SHP77 treated with DMSO at 0.1 percent for 48 hours (cell line): Measurements from ENCODE around the gene MORF4L2.

Experiments
- DNase-seq: peaks from one replicate; lab custom pipeline; 2025; lab: John Stamatoyannopoulos, UW

MORF4L2 gene, protein sequence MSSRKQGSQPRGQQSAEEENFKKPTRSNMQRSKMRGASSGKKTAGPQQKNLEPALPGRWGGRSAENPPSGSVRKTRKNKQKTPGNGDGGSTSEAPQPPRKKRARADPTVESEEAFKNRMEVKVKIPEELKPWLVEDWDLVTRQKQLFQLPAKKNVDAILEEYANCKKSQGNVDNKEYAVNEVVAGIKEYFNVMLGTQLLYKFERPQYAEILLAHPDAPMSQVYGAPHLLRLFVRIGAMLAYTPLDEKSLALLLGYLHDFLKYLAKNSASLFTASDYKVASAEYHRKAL

DNA sequence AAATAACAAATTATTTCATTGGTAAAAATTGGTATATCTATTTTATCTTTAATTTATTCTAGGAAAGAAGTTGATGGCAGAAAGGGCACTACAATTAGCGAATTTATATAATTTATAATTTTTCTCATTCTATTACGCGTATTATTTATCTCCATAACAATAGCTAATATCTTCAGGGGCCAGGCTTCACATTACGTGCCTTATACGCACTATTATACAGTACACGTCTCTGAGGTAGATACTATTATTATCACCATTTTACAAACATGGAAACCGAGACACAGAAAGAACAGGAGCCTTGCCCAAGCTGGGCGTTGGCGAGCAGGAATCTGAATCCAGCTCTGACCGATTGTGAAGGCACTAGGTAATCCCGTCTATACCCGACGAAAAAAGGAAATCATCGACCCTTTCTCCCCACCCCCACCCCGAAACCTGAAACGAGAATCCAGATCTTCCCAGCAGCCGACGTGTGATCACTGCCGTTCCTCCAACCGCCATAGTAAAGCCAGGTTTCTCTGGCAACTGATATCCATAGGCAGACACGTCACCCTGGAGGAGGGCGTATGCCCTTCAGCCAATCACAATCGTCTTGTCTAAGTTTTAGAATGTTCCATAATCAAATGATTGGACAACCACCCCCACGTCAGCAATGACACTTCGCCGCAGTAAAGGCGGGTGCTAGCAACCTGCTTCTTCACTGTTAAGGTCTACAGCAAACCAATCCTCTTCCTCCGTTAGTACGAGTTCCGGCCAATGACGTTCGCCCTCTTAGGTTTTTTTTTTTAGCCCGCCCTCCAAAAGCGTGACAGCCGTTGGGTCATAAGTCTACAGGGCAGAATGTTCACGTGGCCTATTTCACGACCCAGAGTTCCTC, at the start of gene MORF4L2:
TSS of gene MORF4L2 (minus strand) at position 501 of the 874 bp plus-strand sequence. CDS start 9,672 bp downstream, outside the sequence.
- DNase-seq: peak; percentile 90

DNA sequence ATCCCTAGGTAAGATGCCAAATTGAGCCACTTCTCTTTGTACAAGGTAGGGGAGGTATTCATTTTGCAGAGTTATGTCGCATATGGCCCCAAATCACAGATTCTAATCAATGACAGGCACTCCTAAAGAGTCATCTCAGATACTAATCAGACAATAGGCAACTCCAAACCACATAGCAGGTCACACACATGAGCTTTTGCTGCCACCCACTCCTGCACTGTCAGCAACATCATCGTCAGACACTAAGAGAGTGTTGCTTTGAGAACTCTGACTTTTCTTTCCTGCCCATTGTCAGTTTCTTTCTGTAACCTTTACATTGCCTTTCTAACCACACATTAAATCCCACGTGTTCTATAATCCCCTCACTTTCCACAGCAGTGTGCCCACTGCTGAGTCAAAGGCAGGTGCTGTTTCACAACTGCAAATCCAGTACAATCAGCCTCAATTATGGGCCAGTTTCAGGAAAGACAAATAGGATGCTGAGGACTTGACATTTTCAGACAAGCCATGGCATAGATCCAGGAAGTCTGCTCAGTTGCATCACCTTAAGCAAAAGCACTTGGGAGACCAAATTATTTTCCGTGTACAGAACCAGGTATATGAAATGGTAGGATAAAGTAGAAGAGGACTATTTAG, 47.7 kb upstream of the MORF4L2 start:
- DNase-seq: no peak

DNA sequence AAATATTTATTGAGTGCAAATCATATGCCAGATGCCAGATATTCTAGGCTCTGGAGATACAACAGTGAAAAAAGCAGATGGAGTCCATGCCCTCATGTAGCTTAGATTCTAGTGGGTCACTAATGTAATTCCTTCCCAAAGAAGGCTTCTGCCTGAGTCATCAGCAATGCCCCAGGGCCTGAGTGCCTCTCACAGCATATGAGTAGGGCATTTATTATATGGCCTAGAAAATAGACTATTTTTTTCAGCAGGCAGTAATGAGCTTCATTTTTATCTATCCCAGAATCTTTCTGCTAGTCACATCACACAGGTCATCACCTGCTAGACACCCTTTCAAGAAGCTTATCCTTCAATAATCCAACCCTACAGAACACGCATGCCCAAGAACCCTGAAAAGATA, 46.5 kb upstream of the MORF4L2 start:
- DNase-seq: no peak

DNA sequence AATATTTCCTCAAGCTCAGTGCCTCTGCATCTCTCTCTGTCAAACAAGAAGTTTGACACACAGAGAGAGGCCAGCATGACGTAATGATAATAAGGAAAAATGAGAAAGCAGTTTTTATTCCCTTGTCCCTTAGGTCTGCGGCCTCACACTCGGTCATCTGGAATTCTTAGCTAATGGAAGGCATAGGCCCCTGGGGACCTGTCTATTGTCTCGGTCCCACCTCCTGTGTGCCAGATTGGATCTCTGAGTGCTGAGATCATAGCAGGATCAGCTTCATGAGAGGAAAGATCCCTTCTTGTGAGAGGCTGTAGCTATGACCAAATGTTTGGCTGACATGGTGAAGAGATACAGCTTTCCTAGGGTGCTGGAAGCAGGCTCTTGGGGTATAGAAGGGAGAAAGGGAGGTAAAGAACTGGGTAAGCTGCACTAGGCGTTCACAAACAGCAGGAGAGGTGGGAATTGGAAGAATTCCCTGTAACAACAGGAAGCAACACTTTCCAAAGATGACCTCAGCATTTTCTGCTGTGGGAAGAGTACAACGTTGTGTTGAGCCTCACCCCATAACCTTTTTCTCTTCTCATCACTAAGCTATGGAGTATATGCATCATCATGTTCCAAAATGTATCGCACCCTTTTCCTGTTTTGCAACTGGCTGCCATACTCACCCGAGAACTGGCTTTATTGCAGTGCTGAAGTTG, 44.4 kb upstream of the MORF4L2 start:
- DNase-seq: no peak

DNA sequence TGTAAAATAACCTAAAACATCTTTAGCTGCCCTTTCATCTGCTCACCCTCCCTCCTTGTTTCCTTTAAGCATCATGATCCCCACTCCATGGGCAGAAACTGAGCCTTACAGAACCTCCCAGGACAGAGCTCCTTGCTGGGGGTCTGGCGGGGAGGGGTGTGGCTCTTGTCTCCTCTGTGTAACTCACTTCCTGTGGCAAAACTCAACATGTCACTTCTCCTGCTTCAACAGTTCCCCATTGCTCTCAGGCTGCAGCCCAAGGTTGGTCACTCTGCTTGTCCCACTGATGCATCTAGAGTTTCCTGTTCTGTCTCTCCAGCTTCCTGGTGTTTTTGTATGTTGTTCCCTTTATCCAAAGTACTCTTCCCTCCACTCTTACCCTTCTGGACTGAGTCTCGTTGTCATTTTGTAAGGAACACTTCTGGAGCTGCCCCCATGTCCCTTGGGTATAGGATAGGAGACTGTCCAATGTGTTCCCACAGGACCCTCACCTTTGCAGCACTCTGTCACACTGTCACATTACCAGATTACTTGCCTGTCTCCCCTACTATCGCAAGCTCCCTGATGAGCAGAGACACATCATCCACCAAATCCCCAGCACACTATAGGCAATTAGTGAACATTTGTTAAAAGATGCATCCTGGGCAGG, 43.8 kb upstream of the MORF4L2 start:
- no peak for DNase-seq

DNA sequence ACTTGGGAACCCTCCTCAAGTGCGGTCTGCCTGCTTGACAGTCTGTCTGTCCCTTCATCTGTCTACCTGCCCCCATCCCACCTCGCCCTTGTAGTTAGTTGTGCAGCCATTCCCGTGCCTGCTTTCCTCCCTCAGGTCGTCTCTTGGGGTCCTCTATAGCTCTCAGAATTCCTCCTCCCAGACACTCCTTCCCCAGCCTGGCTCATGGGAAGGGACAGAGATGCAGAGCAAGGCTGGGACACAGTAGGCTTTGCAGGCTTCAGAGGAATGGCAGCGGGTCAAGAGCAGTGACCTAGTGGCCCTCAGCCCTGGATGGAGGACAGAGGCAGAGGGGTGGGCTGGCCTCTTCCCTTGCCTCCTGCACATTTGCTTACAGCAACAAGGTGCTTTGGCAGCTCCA, 42.5 kb upstream of the MORF4L2 start:
- DNase-seq: no peak

DNA sequence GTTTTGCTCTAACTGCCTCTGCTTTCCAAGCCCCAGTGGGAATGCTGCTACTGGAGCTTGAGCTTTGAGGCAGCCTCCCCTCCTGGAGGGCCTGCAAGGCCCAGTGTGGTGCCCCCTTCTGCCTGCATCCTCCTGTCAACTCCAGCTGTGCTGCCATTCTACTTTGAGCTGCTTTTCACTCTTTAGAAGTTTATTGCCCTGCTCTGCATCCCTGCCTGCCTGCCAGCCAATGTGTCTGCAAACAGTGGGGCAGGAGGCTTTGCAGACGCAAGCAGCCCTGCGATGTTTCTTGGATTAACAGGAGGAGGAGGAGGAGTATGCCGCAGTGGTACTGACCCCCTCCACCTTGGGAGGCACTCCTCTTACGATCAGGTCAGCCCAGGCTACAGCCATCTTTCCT, 40.6 kb upstream of the MORF4L2 start:
- DNase-seq: no peak

DNA sequence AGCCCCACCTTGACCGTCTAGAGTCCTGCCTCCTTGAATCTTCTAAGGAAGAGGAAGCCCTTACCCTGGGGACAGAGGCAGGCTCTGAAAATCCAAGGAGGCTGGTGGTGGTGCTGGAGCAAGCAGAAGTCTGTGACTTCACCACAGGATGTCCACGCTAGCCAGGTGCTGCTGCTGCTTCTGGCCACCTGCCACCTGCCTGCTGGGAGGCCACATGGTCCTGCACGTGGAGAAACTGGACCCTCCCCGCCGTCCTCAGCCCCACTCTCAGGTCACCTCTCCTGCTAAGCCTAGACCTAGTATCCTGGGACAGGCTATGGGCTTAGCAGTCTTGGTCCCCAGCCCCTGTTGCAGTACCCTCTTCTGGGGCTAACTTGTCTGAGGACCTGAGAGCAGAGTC, 40.0 kb upstream of the MORF4L2 start:
- no peak for DNase-seq

DNA sequence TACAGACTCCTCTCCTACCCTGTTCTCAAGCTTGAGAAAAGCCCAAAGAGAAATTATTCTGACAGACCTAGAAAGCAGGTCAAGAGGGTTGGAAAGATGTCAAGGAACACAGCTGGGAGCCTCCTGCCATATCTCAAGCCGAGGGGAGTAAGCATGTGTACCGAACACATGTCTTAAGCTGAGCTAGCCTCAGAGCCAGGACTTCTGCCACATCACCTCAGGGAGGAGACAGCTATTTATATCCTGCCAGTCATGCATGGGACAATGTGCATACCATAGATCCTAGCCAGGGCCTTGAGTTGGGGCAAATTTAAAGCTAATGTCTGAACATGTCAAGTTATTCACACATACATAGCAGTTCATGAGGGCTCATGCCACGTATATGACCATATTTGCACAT, 36.0 kb upstream of the MORF4L2 start:
- DNase-seq: no peak

DNA sequence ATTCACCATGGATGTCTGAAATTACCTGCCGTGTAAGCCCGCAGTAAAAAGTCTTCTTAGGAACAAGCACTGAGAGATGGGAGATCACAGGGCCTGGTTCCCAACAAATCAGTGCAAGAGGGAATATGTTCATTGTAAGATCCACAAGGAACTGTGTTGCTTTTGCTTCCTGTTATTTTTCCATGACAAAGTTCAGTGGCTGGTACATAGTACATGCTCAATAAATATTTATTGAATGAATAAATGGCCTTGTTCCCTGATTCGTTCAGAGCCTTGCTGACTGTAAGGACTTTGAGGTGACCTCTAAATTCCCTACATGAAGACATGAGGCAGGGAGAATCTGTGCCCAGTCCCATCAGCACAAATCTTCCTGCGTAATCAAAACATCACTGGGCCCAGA, 31.6 kb upstream of the MORF4L2 start:
- DNase-seq: no peak

DNA sequence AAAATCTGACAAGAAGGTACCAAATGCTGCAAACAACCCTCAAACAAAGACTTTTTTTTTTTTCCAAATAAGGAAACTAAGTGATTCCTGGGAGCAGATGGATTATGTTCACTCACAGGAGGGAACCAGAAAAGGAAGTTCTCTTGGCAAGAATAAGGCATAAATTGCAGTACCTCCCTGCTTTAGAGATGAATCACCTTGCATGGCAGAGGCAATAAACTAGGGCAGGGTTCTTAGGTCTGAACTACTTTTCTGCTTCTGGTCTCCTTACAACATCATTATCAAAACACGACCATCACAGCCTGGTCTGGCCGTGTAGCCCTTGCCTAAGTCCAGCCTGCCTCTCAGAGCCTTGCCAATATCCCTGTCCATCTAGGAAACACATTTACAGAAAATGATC, 30.5 kb upstream of the MORF4L2 start:
- no peak for DNase-seq

DNA sequence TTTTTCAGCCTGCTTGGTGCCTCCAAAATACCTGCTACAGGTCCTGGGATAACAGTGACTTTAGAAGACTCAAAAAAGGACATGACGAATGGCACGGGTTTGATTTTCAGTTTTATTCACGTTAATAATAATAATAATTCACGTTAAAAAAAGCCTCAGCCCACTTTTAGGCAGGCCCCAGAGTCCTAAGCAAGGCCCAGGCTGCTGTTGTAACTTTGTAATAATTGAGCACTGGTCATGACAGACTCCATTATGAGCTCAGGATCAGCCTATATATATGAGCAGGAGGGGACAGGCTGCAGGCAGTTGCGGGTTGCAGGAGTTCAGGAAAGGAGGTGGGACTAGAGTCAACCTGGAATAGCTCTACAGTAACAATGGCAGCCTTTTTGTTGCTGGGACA, 24.1 kb upstream of the MORF4L2 start, which contains the start of gene TMEM31:
TSS of gene TMEM31 (plus strand) at position 301 of the 400 bp plus-strand sequence. CDS start 1,350 bp downstream, outside the sequence.
- DNase-seq: no peak

DNA sequence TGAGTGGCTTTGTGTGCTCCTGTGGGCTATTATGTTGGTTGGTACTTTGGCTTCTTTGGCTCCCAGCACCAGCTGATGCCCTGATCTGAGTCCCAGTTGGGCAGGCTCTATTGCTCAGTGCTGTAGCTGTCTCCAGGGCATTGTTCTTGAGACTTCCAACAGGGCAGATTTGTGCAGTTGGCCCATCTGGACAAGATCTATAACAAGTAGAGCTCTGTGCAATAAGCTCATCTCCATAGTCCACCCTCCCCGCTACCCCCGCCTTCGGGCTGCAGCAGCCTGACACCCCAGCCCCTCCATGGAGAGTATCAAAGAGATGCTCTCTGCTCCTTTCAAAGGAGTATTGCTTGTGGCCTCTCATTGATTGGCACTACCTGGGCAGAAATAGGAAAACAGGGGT, 18.4 kb upstream of the MORF4L2 start:
- no peak for DNase-seq

DNA sequence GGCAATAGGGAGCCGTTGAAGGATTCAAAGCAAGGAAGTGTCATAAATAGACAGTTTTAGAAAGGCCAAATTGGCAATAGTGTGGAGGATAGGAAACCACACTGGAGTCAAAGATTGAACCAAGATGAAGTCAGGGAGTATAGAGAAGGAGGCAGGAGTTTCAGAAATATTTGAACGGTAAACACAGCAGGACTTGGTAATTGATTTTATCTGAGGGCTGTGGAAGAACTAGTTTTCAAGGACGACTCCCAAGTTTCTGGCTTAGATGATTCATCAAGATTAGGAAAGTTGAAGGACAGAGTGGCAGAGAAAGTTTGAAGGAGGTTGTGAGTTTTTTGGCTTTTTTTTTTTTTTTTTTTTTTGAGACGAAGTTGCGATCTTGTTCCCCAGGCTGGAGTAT, 12.7 kb upstream of the MORF4L2 start:
- DNase-seq: no peak

DNA sequence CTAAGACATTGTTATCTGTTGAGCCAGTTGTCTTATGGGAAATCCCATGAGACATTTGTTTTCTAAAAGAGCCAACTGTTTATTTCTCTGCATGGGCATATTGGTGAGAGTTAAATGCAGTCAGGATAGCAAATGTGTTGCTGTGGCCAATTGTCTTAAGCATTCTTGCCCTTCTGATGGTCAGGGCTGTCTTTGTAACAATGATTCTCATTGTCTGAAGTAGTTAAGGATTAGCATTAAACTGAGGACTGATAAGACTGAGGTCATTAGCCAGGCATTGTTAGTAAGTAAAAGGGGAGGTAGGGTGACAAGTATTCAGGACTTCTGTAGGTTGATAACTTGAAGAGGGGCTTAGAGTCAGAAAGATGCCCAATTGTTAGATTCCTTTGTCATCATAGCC, 11.2 kb upstream of the MORF4L2 start:
- no peak for DNase-seq

DNA sequence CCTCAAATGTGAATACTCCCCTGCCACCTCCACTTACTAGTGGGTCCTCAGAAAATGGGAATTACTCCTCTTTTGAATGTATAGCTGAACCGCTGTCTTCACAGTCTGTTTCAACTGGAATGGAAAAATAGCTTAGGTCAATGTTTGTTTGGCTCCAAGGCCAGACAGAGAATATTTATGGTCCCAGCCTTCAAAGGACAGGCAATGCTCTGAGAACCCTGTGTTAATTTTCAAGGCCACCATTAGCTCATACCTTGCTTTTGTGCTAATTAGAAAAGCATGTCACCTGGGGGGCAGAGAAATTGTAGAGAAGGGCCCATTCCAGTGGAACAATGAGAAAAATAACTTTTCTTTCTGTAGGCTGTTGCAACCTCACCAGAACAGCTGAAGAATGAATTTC, 4.6 kb upstream of the MORF4L2 start:
- no peak for DNase-seq

DNA sequence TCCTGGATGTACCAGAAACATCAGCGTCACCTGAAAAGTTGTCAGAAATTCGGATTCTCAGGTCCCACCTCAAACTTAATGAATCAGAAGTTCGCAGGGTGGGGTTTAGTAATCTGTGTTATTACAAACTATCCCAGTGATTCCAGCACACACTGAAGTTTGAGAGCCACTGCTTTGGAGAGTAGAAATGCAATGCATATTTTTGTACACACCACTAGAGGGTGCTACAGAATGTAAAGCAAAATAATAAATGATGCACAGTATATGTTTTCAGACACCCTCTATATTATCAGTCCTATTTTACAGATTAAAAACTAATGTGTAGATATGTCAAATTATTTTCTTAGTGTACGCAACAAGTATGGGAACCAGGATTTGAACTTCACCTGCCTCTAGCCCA, 2.4 kb upstream of the MORF4L2 start:
- peak; percentile 0 for DNase-seq

DNA sequence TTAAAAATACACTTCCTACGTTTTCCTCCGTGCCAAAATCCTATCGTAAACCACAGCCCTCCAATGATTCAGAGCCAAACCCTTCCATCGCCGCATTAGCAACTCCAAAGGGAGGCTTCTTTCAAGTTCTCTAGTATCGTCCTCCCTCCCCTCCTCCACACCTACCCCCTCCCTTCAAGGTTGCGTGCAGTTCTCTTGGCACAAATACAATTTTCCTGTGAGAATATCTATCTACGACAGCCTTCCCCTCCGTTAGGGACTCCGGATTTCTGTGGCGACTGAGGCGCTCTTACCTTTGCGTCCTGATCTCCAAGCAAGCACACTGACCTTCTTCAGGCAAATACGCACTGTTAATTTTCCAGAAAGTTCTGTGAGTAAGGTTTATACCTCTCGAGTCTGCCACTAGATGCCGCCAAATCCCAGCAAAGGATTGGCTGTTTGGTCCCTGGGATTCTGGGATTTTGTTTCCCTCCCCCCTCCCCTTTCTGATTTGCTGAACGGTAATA, 1.2 kb upstream of the MORF4L2 start:
- peak; percentile 52 for DNase-seq

DNA sequence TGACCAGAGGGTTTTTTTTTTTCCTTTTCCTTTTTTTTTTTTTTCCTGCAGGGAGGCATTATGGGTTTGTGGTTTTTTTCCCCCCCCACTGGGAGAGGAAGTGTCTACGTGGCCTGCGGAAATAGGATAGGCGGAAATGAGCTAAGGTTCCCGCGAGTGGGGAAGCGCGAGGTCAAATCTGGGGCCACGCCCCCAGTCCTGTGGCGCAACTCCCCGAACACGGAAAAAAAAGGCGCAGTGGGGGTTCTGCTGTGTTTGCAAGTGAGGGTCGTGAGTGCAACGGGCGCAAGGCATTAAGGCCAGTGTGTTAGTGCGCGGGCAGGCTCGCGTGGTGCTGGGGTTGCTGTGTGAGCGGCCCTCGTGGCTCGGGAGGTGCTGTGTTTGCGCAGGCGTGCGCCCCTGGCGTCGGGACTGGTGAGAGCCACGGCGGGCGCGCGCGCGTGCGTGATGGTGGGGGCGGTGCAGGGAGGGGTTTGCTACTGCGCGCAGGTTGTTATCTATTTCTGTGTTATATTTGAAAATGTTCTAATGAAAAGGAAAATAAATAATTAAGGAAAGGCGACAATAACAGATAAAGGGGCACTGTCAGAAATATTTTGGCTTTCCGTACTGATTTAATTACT, 685 bp upstream of the MORF4L2 start:
- peak; percentile 57 for DNase-seq

DNA sequence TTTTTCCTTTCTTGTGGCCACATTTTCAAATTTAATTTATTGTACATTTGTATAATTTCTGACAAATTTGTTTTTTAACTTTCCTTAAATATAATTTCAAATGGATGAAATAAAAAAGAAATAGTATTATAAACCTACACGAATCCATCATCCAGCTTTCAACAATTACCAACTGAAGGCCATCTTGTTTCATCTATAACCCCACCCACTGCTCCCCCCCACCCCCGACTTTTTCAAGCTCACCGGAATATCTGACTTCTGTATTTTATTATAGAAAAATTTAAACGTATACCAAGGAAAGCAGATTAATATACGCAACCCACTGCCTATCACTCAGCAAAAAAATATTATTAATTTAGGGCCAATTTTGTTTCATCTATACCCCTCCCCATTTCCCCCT, 1.1 kb downstream of the MORF4L2 start:
- no peak for DNase-seq

DNA sequence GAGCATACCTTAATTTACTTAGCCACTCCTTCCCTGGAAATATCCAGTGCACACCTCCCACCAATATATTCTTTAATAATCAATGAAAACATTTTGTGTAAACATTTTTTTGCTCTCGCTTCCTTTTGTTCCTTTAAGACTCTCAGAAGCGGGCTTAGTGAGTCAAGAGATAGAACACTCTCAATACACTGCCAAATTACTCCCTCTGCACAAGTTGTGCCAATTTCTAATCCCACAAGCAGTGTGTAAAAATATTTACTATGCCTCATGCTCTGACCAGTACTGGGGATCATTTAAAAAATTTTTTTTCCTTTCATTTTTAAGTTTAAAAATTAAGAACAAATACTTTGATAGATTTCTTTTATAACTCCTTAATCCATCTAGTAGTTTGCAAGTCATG, 5.1 kb downstream of the MORF4L2 start:
- no peak for DNase-seq
